ENCODE measurements around the gene FMNL3.

Gene FMNL3

DNA sequence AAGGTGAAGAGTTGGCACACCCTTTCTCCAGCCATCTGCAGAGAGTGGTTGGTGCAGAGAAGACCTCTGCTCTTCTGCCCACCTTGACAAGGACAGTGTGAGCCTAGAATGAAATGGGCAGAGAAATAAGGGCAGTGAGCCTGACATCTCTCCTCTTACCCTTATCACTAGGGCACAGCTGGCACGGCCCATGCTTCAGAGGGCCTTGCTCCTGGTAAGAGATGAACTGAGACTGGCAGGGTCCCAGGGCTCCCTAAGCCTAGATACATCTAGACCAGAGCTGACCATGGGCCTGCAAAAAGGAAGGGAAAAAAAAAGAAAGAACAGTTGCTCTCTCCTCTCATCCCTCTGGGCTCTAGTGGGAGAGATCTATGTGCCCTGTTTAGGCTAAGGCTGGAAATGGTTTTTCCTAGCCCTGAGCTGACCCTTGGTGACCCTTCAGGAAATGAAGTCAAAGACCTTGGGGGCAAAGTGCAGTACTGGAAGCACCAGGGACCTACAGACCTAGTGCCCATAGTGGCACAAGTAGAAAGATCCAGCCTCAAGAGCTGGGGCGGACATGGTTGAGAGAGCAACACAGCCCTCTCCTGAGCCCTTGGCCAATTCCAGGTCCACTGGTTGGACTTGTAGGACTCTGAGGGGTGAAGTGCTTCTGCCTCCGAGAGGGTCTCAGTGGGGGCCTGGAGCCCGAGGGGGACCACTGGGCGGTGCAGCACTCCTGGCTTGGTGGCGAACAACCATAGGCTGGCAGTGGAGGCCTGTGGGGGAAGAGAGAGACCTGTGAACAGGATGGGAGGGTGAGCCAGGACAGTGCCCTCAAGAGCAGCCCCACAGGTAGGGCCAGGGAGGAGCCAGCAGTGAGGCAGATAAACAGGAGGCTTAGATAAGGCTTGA, 61.8 kb downstream of the FMNL3 start:
- Histone ChIP-seq H3K4me3 (ENCODE audit: control insufficient read depth in 1 of 7, extremely low read depth in 1 of 7, insufficient read depth in 4 of 7, low read depth in 2 of 7, low read length in 6 of 7) (peak overlapping the region in 1 of 7 experiments; percentile 19), H3K4me1 (ENCODE audit: control extremely low read depth in 1 of 4, control insufficient read depth in 4 of 4, insufficient read depth in 4 of 4, low read length in 3 of 4) (peaks cover 0 to 23% (median 15%) of the 10 kb centered on the region in 4 experiments), H3K36me3 (ENCODE audit: control insufficient read depth in 4 of 4, insufficient read depth in 4 of 4, low read length in 3 of 4) (peaks cover 5 to 53% (median 16%) of the 10 kb centered on the region in 4 experiments), H3K27me3 (replicated peaks in 2 of 5; ENCODE audit: control insufficient read depth in 4 of 5, insufficient read depth in 5 of 5, low read length in 4 of 5) (no peaks in the 10 kb centered on the region), H3K9me3 (ENCODE audit: control extremely low read depth in 1 of 5, control insufficient read depth in 4 of 5, insufficient read depth in 2 of 5, low read depth in 1 of 5, low read length in 4 of 5) (no peaks in the 10 kb centered on the region), H3K27ac (ENCODE audit: insufficient read depth in 1 of 2, low read depth in 1 of 2, low read length in 2 of 2, poor library complexity in 1 of 2, severe bottlenecking in 2 of 2) (no peak overlapping the region)
- ChIA-PET CTCF (interaction anchor here (0.6 to 40.7 kb wide), 18 partner anchors 9 to 193 kb away, joined by 3 to 929 read pairs (median 5); partner anchors contain the start of genes FMNL3 and TMBIM6), POLR2A (interaction anchor here (0.6 to 1.6 kb wide), 6 partner anchors 9 to 96 kb away, joined by 3 to 4 read pairs (median 4); partner anchors contain the start of genes FMNL3 and TMBIM6)
- DNase-seq, result peak in 2 of 3 donors; percentile 31 to 41
- WGBS (ENCODE audit: insufficient coverage), result 100% methylated on average over 1 of the region's 6 CpGs

DNA sequence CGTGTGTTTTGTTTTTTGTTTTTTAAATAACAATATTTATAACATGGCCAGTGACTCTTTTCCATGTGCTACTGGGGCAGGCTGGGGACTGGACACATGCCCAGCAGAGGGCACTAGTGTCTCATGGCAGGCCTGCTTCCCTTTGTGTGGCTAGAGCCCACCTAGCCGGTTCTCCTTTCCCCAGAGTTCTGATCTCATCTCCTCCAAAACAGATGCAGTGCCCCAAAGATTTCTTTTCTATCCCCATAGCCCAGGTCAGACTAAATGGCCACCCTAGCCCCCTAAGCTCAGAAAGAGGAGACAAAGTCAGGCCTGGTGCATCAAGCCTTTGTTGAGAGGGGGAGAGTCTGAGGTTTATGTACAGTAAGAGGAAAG, 62.6 kb downstream of the FMNL3 start:
- 0% methylated on average over 1 of the region's 2 CpGs for WGBS (ENCODE audit: insufficient coverage)
- H3K27me3 ChIP-seq (replicated peaks in 2 of 5; ENCODE audit: control insufficient read depth in 4 of 5, insufficient read depth in 5 of 5, low read length in 4 of 5), result no peaks in the 10 kb centered on the region
- no peaks in the 10 kb centered on the region for H3K9me3 ChIP-seq (ENCODE audit: control extremely low read depth in 1 of 5, control insufficient read depth in 4 of 5, insufficient read depth in 2 of 5, low read depth in 1 of 5, low read length in 4 of 5)
- ChIA-PET POLR2A (interaction anchor here (1.1 to 1.6 kb wide), 5 partner anchors 8 to 97 kb away, joined by 3 to 4 read pairs (median 3); partner anchors contain the start of genes FMNL3 and TMBIM6), CTCF (interaction anchor here (0.7 to 40.7 kb wide), 20 partner anchors 8 to 194 kb away, joined by 3 to 929 read pairs (median 7); partner anchors contain the start of gene FMNL3)
- H3K27ac ChIP-seq (ENCODE audit: insufficient read depth in 1 of 2, low read depth in 1 of 2, low read length in 2 of 2, poor library complexity in 1 of 2, severe bottlenecking in 2 of 2), result no peak overlapping the region
- peak; percentile 79 to 91 (median 87) for DNase-seq
- H3K36me3 ChIP-seq (ENCODE audit: control insufficient read depth in 4 of 4, insufficient read depth in 4 of 4, low read length in 3 of 4), result peaks cover 5 to 47% (median 16%) of the 10 kb centered on the region in 4 experiments
- peak overlapping the region in 1 of 7 experiments; percentile 19 for H3K4me3 ChIP-seq (ENCODE audit: control insufficient read depth in 1 of 7, extremely low read depth in 1 of 7, insufficient read depth in 4 of 7, low read depth in 2 of 7, low read length in 6 of 7)
- peaks cover 0 to 23% (median 15%) of the 10 kb centered on the region in 4 experiments for H3K4me1 ChIP-seq (ENCODE audit: control extremely low read depth in 1 of 4, control insufficient read depth in 4 of 4, insufficient read depth in 4 of 4, low read length in 3 of 4)

DNA sequence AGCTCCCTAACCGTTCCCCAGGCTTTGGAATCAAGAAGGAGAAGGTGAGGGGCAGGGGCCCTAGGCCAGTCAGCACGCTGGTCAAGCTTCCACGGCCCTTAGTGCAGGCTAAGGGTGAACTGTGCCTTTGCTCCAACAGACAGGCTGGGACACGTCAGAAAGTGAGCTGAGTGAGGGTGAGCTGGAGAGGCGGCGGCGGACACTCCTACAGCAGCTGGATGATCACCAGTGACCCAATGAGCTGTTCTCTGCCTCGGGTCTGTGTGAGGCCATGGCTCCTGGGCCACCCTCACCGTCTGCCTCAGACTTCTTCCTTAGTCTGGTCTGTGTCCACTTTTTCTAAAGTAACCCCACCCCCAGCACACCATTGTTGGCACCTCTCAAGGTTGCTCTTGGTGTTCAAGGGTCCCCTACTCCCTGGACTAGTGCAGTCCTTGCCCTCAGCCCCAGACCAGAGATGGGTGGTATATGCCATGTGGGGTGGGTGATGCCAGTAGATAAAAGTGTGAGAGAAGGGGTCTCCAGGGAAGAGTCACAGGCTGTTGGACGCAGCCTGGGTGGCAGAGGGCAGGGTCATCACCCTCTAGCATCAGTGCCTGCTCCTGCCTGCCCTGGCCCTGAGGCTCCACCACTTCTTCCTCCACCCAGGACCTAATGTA, 63.1 kb downstream of the FMNL3 start:
- ChIA-PET CTCF (interaction anchor here (0.9 to 40.7 kb wide), 21 partner anchors 7 to 196 kb away, joined by 3 to 929 read pairs (median 7); partner anchors contain the start of genes FMNL3 and TMBIM6), POLR2A (interaction anchor here (1.2 kb wide), 1 partner anchor 60 kb away, joined by 3 read pairs; no protein-coding TSS in a partner anchor)
- WGBS (ENCODE audit: insufficient coverage), result 94% methylated on average over 7 of the region's 10 CpGs
- peaks cover 0 to 23% (median 15%) of the 10 kb centered on the region in 4 experiments for H3K4me1 ChIP-seq (ENCODE audit: control extremely low read depth in 1 of 4, control insufficient read depth in 4 of 4, insufficient read depth in 4 of 4, low read length in 3 of 4)
- H3K27ac ChIP-seq (ENCODE audit: insufficient read depth in 1 of 2, low read depth in 1 of 2, low read length in 2 of 2, poor library complexity in 1 of 2, severe bottlenecking in 2 of 2), result no peak overlapping the region
- no peaks in the 10 kb centered on the region for H3K9me3 ChIP-seq (ENCODE audit: control extremely low read depth in 1 of 5, control insufficient read depth in 4 of 5, insufficient read depth in 2 of 5, low read depth in 1 of 5, low read length in 4 of 5)
- no peak overlapping the region for H3K4me3 ChIP-seq (ENCODE audit: control insufficient read depth in 1 of 7, extremely low read depth in 1 of 7, insufficient read depth in 4 of 7, low read depth in 2 of 7, low read length in 6 of 7)
- peaks cover 5 to 42% (median 14%) of the 10 kb centered on the region in 4 experiments for H3K36me3 ChIP-seq (ENCODE audit: control insufficient read depth in 4 of 4, insufficient read depth in 4 of 4, low read length in 3 of 4)
- H3K27me3 ChIP-seq (replicated peaks in 2 of 5; ENCODE audit: control insufficient read depth in 4 of 5, insufficient read depth in 5 of 5, low read length in 4 of 5), result no peaks in the 10 kb centered on the region
- no peak for DNase-seq

DNA sequence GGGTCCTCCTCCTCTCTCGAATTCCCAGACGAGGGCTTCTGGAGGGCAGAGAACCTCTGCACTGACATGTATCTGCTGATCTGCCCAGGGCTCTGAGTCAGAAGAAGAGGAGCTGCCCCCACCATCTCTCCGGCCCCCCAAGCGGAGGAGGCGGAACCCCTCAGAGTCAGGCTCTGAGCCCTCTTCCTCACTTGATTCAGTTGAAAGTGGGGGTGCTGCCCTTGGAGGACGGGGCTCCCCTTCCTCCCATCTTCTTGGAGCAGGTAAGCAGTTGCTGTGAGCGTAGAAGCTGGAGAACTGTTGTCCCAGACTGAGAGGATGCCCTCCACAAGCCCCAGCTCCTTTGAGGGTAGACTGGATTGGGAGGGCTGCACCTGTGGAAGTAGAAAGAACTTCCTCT, 64.1 kb downstream of the FMNL3 start:
- no peak for DNase-seq
- Histone ChIP-seq H3K36me3 (ENCODE audit: control insufficient read depth in 4 of 4, insufficient read depth in 4 of 4, low read length in 3 of 4) (peaks cover 5 to 34% (median 12%) of the 10 kb centered on the region in 4 experiments), H3K9me3 (ENCODE audit: control extremely low read depth in 1 of 5, control insufficient read depth in 4 of 5, insufficient read depth in 2 of 5, low read depth in 1 of 5, low read length in 4 of 5) (no peaks in the 10 kb centered on the region), H3K27me3 (replicated peaks in 2 of 5; ENCODE audit: control insufficient read depth in 4 of 5, insufficient read depth in 5 of 5, low read length in 4 of 5) (no peaks in the 10 kb centered on the region), H3K4me1 (ENCODE audit: control extremely low read depth in 1 of 4, control insufficient read depth in 4 of 4, insufficient read depth in 4 of 4, low read length in 3 of 4) (peaks cover 0 to 23% (median 15%) of the 10 kb centered on the region in 4 experiments), H3K27ac (ENCODE audit: insufficient read depth in 1 of 2, low read depth in 1 of 2, low read length in 2 of 2, poor library complexity in 1 of 2, severe bottlenecking in 2 of 2) (no peak overlapping the region), H3K4me3 (ENCODE audit: control insufficient read depth in 1 of 7, extremely low read depth in 1 of 7, insufficient read depth in 4 of 7, low read depth in 2 of 7, low read length in 6 of 7) (no peak overlapping the region)
- CTCF ChIA-PET, result interaction anchor here (1.0 to 40.7 kb wide), 19 partner anchors 7 to 197 kb away, joined by 3 to 929 read pairs (median 7); partner anchors contain the start of genes FMNL3 and TMBIM6
- WGBS (ENCODE audit: insufficient coverage), result 97% methylated on average over 5 of the region's 7 CpGs
- POLR2A ChIA-PET, result interaction anchor here (1.2 kb wide), 1 partner anchor 61 kb away, joined by 3 read pairs; no protein-coding TSS in a partner anchor

DNA sequence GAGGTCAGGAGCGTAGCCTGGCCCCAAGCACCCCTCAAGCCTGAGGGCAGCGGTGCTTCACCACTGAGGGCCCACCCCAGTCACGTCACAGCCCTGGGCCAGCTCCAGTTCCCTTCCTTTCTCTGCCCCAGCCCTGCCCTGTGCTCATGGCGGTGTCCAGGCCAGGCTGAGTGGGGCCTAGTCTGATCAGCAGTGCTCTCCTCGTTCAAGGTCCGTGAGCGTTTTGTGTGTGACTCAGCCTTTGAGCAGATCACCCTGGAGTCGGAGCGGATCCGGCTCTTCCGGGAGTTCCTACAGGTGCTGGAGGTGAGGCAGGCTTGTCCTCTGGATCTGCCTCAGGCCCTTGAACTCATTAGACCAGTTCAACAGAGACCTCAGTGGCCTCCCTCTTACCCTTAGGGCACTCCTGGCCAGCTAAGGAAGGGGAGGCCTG, 64.8 kb downstream of the FMNL3 start:
- CTCF ChIA-PET, result interaction anchor here (1.4 to 40.7 kb wide), 10 partner anchors 10 to 99 kb away, joined by 3 to 929 read pairs (median 11); partner anchors contain the start of genes FMNL3 and TMBIM6
- Histone ChIP-seq H3K36me3 (ENCODE audit: control insufficient read depth in 4 of 4, insufficient read depth in 4 of 4, low read length in 3 of 4) (peaks cover 5 to 31% (median 12%) of the 10 kb centered on the region in 4 experiments), H3K27ac (ENCODE audit: insufficient read depth in 1 of 2, low read depth in 1 of 2, low read length in 2 of 2, poor library complexity in 1 of 2, severe bottlenecking in 2 of 2) (no peak overlapping the region)

DNA sequence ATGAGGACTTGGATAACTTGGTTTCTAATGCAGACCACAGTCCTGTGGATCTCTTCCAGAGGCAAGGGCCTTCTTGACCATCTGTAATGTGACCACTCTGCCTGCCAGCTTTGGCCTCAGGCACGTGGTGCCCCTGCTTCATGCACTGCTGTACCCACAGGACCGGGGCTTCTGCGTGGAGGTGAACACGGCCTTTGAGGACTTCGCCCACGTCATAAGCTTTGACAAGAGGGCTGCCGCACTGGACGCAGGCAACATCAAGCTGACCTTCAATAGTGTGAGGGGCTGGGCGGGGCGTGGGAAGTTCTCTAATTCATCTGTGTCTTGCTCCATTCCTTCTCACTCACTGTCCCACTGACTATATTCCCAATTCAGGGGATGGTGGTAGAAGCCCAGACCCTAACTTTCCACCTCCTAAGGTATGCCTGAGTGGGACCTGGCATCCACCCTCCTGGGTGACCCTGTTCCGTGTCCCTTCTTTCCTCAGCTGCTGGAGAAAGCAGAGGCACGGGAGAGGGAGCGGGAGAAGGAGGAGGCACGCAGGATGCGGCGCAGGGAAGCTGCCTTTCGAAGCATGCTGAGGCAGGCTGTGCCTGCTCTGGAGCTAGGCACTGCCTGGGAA, 65.3 kb downstream of the FMNL3 start:
- no peak overlapping the region for H3K27ac ChIP-seq (ENCODE audit: insufficient read depth in 1 of 2, low read depth in 1 of 2, low read length in 2 of 2, poor library complexity in 1 of 2, severe bottlenecking in 2 of 2)
- no peak overlapping the region for H3K4me3 ChIP-seq (ENCODE audit: control insufficient read depth in 1 of 7, extremely low read depth in 1 of 7, insufficient read depth in 4 of 7, low read depth in 2 of 7, low read length in 6 of 7)
- ChIA-PET POLR2A (no interaction called here), CTCF (interaction anchor here (0.8 to 40.7 kb wide), 8 partner anchors 9 to 72 kb away, joined by 6 to 929 read pairs (median 14); partner anchors contain the start of gene FMNL3)
- no peaks in the 10 kb centered on the region for H3K27me3 ChIP-seq (replicated peaks in 2 of 5; ENCODE audit: control insufficient read depth in 4 of 5, insufficient read depth in 5 of 5, low read length in 4 of 5)
- H3K9me3 ChIP-seq (ENCODE audit: control extremely low read depth in 1 of 5, control insufficient read depth in 4 of 5, insufficient read depth in 2 of 5, low read depth in 1 of 5, low read length in 4 of 5), result no peaks in the 10 kb centered on the region
- 100% methylated on average over 11 of the region's 17 CpGs for WGBS (ENCODE audit: insufficient coverage)
- no peak for DNase-seq
- H3K36me3 ChIP-seq (ENCODE audit: control insufficient read depth in 4 of 4, insufficient read depth in 4 of 4, low read length in 3 of 4), result peaks cover 5 to 26% (median 10%) of the 10 kb centered on the region in 4 experiments
- H3K4me1 ChIP-seq (ENCODE audit: control extremely low read depth in 1 of 4, control insufficient read depth in 4 of 4, insufficient read depth in 4 of 4, low read length in 3 of 4), result peaks cover 2 to 25% (median 14%) of the 10 kb centered on the region in 4 experiments

More for the DNA sequence above, 64.8 kb downstream of the FMNL3 start:
- WGBS (ENCODE audit: insufficient coverage), result 97% methylated on average over 10 of the region's 11 CpGs
- no peak for DNase-seq
- no peak overlapping the region for H3K4me3 ChIP-seq (ENCODE audit: control insufficient read depth in 1 of 7, extremely low read depth in 1 of 7, insufficient read depth in 4 of 7, low read depth in 2 of 7, low read length in 6 of 7)
- H3K27me3 ChIP-seq (replicated peaks in 2 of 5; ENCODE audit: control insufficient read depth in 4 of 5, insufficient read depth in 5 of 5, low read length in 4 of 5), result no peaks in the 10 kb centered on the region
- peaks cover 0 to 25% (median 14%) of the 10 kb centered on the region in 4 experiments for H3K4me1 ChIP-seq (ENCODE audit: control extremely low read depth in 1 of 4, control insufficient read depth in 4 of 4, insufficient read depth in 4 of 4, low read length in 3 of 4)
- POLR2A ChIA-PET, result no interaction called here
- H3K9me3 ChIP-seq (ENCODE audit: control extremely low read depth in 1 of 5, control insufficient read depth in 4 of 5, insufficient read depth in 2 of 5, low read depth in 1 of 5, low read length in 4 of 5), result no peaks in the 10 kb centered on the region

All from common myeloid progenitor, CD34-positive (primary cell).